OCI-LY7 (cell line): Measurements from ENCODE around the gene ZDHHC13.

Experiments used
- CTCF ChIP-seq: fragments of 200-600 bp; sonication (generic); conservative IDR thresholded peaks from 2 replicates; pipeline ENCODE4 v1.5.1; 2014; ENCODE audit warnings: mild to moderate bottlenecking, antibody characterized with exemption, low read length, moderate library complexity, mixed read lengths
- EZH2phosphoT487 ChIP-seq: fragments of 200-600 bp; sonication (generic); IDR thresholded peaks from 2 replicates; pipeline ENCODE4 v1.6.1; 2018; ENCODE audit warnings: low read depth, borderline replicate concordance, mild to moderate bottlenecking, mixed run types, antibody characterized with exemption, low read length, moderate library complexity, mixed read lengths

- TF ChIP-seq CTCF (no peak), EZH2phosphoT487 (no peak)
These were observed 108.6 kb downstream of the ZDHHC13 start for GRCh38 chr11:19225581-19225980.
